ENCODE measurements around the gene ITGB1BP1.

GRCh38 chr2:9441556-9441955, 18.2 kb upstream of the ITGB1BP1 start:
- TF ChIP-seq CTCF (IDR thresholded peaks at IDR 0.05) (no peak), POLR2A (IDR thresholded peaks at IDR 0.05) (no peak)

Data from Peyer's patch (tissue), 4 donors.